HCT116 (cell line): Measurements from ENCODE around the gene PML. TPM values are rescaled to one million over a fixed set of nuclear protein-coding genes. Genes with fewer than 3 reads are reported as not detected.

ENCODE experiments used
- ATAC-seq: fragments of 200-7000 bp; cut with Tn5 transposase; 2 replicates; pipeline ENCODE4 v1.9.1; 2020; ENCODE audit warnings: mild to moderate bottlenecking, moderate library complexity
- BruUV-seq: library from RNA; stranded (reverse); fragments of 400-500 nt; replicated peaks from 2 replicates; lab custom pipeline; 2021; lab: Mats Ljungman, UMichigan
- CTCF ChIA-PET: fragments of 300-600 bp; sonication (Branson Sonifier 250); formaldehyde crosslinking; loops from one replicate; lab custom pipeline; 2021; ENCODE audit warnings: antibody characterized with exemption; lab: Charles Lee
- POLR2A ChIA-PET: fragments of 300-600, 350-600 bp; sonication (Branson Sonifier 250); formaldehyde crosslinking; loops from one replicate; lab custom pipeline; 2021; ENCODE audit warnings: antibody characterized with exemption; lab: Charles Lee
- RAD21 ChIA-PET, 2 experiments: fragments of 300-600 bp; sonication (Branson Sonifier 250); formaldehyde crosslinking; loops; one replicate each; lab custom pipeline; 2023; ENCODE audit warnings: low total read pairs in 2 of 2; ENCODE audit not compliant: uncharacterized antibody in 2 of 2, unreplicated experiment in 2 of 2, low non-redundant PET in 1 of 2; lab: Charles Lee
- DNase-seq: peaks from one replicate; pipeline ENCODE4 v3.0.0-alpha.2; 2010; ENCODE audit warnings: low read depth, low spot score
- H2AFZ ChIP-seq: fragments of 200-600 bp; shearing (Covaris generic), sonication (generic); 2 replicates; pipeline ENCODE4 v1.6.1; 2017; ENCODE audit warnings: low read depth, mixed run types, mixed read lengths, antibody characterized with exemption, low read length; ENCODE audit not compliant: poor library complexity, severe bottlenecking
- H3K27ac ChIP-seq: 2 replicates; pipeline ENCODE4 v1.5.1; 2012; ENCODE audit warnings: low read depth, low read length
- H3K27me3 ChIP-seq: fragments of 200-600 bp; sonication (generic); 2 replicates; pipeline ENCODE4 v1.6.1; 2016; ENCODE audit warnings: mixed run types, low read length, mixed read lengths; ENCODE audit not compliant: insufficient read depth
- H3K36me3 ChIP-seq, 2 experiments: fragments of 200-500 bp in 1 of 2; fragments of 200-600 bp in 1 of 2; sonication (Bioruptor generic) in 1 of 2; sonication (generic) in 1 of 2; 2 replicates each; pipeline versions ENCODE4 v1.5.1 to v1.6.1; 2014 to 2016; ENCODE audit warnings: low read length in 2 of 2, inconsistent platforms in 1 of 2, mixed read lengths in 1 of 2, mixed run types in 1 of 2; ENCODE audit not compliant: insufficient read depth in 2 of 2, control insufficient read depth in 1 of 2
- H3K4me1 ChIP-seq, 2 experiments: fragments of 200-600 bp in 1 of 2; sonication (generic) in 1 of 2; 2 replicates each; pipeline versions ENCODE4 v1.5.1 to v1.6.1; 2012 to 2017; ENCODE audit warnings: low read length in 2 of 2, inconsistent platforms in 1 of 2, mild to moderate bottlenecking in 1 of 2, mixed read lengths in 1 of 2, mixed run types in 1 of 2, moderate library complexity in 1 of 2; ENCODE audit not compliant: insufficient read depth in 2 of 2, control insufficient read depth in 1 of 2
- H3K4me2 ChIP-seq: fragments of 200-600 bp; sonication (generic); 2 replicates; pipeline ENCODE4 v1.6.1; 2017; ENCODE audit warnings: mixed run types, low read length, mixed read lengths
- H3K4me3 ChIP-seq, 2 experiments: fragments of 200-600 bp in 1 of 2; sonication (generic) in 1 of 2; replicated peaks in 1 of 2; 2 replicates each; pipeline ENCODE4 v1.5.1; 2011 to 2016; ENCODE audit warnings: low read length in 2 of 2, control low read depth in 1 of 2, low read depth in 1 of 2, mild to moderate bottlenecking in 1 of 2, mixed read lengths in 1 of 2, mixed run types in 1 of 2
- H3K79me2 ChIP-seq: fragments of 200-600 bp; sonication (generic); 2 replicates; pipeline ENCODE4 v1.6.1; 2017; ENCODE audit warnings: mild to moderate bottlenecking, mixed run types, low read length, moderate library complexity, mixed read lengths; ENCODE audit not compliant: insufficient read depth
- H3K9ac ChIP-seq: fragments of 200-600 bp; sonication (generic); 2 replicates; pipeline ENCODE4 v1.6.1; 2016; ENCODE audit warnings: low read length, mixed read lengths
- H3K9me2 ChIP-seq: fragments of 200-600 bp; sonication (generic), shearing (Covaris generic); 2 replicates; pipeline ENCODE4 v1.6.1; 2017; ENCODE audit warnings: mixed run types, mild to moderate bottlenecking, moderate library complexity; ENCODE audit not compliant: insufficient read depth
- H3K9me3 ChIP-seq, 2 experiments: fragments of 200-500 bp in 1 of 2; fragments of 200-600 bp in 1 of 2; sonication (Bioruptor generic) in 1 of 2; sonication (generic) in 1 of 2; 2 replicates each; pipeline ENCODE4 v1.6.1; 2014 to 2017; ENCODE audit warnings: low read length in 2 of 2, mixed read lengths in 2 of 2, inconsistent platforms in 1 of 2, low read depth in 1 of 2, mild to moderate bottlenecking in 1 of 2, mixed run types in 1 of 2, moderate library complexity in 1 of 2; ENCODE audit not compliant: control insufficient read depth in 1 of 2, insufficient read depth in 1 of 2
- H4K20me1 ChIP-seq: fragments of 200-600 bp; sonication (generic), shearing (Covaris generic); 2 replicates; pipeline ENCODE4 v1.6.1; 2017; ENCODE audit warnings: mixed run types, mild to moderate bottlenecking, moderate library complexity; ENCODE audit not compliant: insufficient read depth
- CBX3 ChIP-seq: IDR thresholded peaks from 2 replicates; pipeline ENCODE4 v1.6.1; 2012; ENCODE audit warnings: low read depth
- CEBPB ChIP-seq: IDR thresholded peaks from 2 replicates; pipeline ENCODE4 v1.6.1; 2012; ENCODE audit warnings: low read depth
- EGR1 ChIP-seq: IDR thresholded peaks from 2 replicates; pipeline ENCODE4 v1.6.1; 2012; ENCODE audit warnings: low read depth
- ELF1 ChIP-seq: IDR thresholded peaks from 2 replicates; pipeline ENCODE4 v1.6.1; 2012; ENCODE audit warnings: low read depth, borderline replicate concordance
- EZH2 ChIP-seq: fragments of 200-600 bp; sonication (generic); IDR thresholded peaks from 2 replicates; pipeline ENCODE4 v1.6.1; 2017; ENCODE audit warnings: antibody characterized with exemption, mixed run types
- FOSL1 ChIP-seq: IDR thresholded peaks from 2 replicates; pipeline ENCODE4 v1.6.1; 2012; ENCODE audit warnings: low read depth
- POLR2AphosphoS5 ChIP-seq: IDR thresholded peaks from 2 replicates; pipeline ENCODE4 v1.6.1; 2011; ENCODE audit warnings: mild to moderate bottlenecking, low read depth, low read length, moderate library complexity
- RAD21 ChIP-seq: IDR thresholded peaks from 2 replicates; pipeline ENCODE4 v1.6.1; 2012; ENCODE audit warnings: low read depth, mild to moderate bottlenecking
- SIN3A ChIP-seq: IDR thresholded peaks from 2 replicates; pipeline ENCODE4 v1.6.1; 2012; ENCODE audit warnings: low read depth
- SP1 ChIP-seq: IDR thresholded peaks from 2 replicates; pipeline ENCODE4 v1.6.1; 2012; ENCODE audit warnings: low read depth
- SRF ChIP-seq: IDR thresholded peaks from 2 replicates; pipeline ENCODE4 v1.6.1; 2012; ENCODE audit warnings: low read depth
- TCF7L2 ChIP-seq: IDR thresholded peaks from 2 replicates; pipeline ENCODE4 v1.7.0; 2011; ENCODE audit warnings: borderline replicate concordance, inconsistent platforms; ENCODE audit not compliant: insufficient read depth, insufficient read length; ENCODE audit errors: extremely low read depth
- YY1 ChIP-seq: IDR thresholded peaks from 2 replicates; pipeline ENCODE4 v1.6.1; 2011; ENCODE audit warnings: low read length, low read depth, moderate library complexity, mild to moderate bottlenecking; ENCODE audit not compliant: insufficient replicate concordance; ENCODE audit errors: extremely low read depth
- intact Hi-C: fragments of 100-400 bp; cut with micrococcal nuclease; formaldehyde crosslinking; loops from 2 replicates; pipeline ENCODE4 v1.10.0; 2022
- total RNA-seq: library from RNA; stranded (reverse); gene quantifications from one replicate; pipeline ENCODE4 v1.2.1, GENCODE V29; 2021; ENCODE audit not compliant: unreplicated experiment
- TF ChIP-seq, protein P1 (sequence below), 3 experiments: fragments of 200-600 bp in 1 of 3; sonication (generic) in 1 of 3; IDR thresholded peaks in 2 of 3; conservative IDR thresholded peaks in 1 of 3; 2 replicates each; pipeline ENCODE4 v1.5.1; 2012 to 2017; ENCODE audit warnings: low read depth in 2 of 3, low read length in 2 of 3, antibody characterized with exemption in 1 of 3, borderline replicate concordance in 1 of 3, control low read depth in 1 of 3, mild to moderate bottlenecking in 1 of 3, mixed read lengths in 1 of 3, mixed run types in 1 of 3, moderate library complexity in 1 of 3; ENCODE audit not compliant: insufficient read depth in 1 of 3
- TF ChIP-seq, protein P2 (sequence below): IDR thresholded peaks from 2 replicates; pipeline ENCODE4 v1.6.1; 2012

PML gene
- total RNA-seq, 1 experiment from 2014 or later: 28.1 TPM

DNA sequence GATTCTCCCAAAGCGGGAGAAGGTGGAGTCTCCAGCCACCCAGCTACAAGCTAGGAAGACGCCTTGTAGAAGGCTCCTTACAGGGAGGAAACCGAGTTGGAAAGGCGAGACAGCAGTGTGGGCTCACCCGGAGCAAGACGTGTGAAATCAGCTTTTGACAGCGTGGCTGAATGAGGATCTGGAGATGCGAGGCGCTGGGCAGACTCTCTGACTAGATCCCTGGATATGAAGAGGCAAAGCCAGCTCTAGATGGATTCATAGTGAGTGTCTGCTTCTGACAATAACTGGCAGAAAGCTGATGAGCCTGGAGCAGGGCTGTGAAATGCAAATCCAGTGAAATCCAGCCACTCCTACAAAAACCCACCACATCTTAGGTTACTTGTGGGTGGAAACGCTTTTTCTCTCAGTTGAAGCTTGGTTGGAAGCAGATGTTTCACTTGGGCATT is 46.8 kb downstream of the PML start:
- H3K9ac ChIP-seq: no peak overlapping the region
- H3K4me1 ChIP-seq: peaks cover 0 to 9% of the 10 kb centered on the region in 2 experiments; a peak in 1 of 4 replicates
- H3K27ac ChIP-seq: no peak overlapping the region
- DNase-seq (no peak), ATAC-seq (no peak)
- no peak overlapping the region for H3K4me2 ChIP-seq
- no peaks in the 10 kb centered on the region for H4K20me1 ChIP-seq
- no peaks in the 10 kb centered on the region for H3K9me3 ChIP-seq
- no peaks in the 10 kb centered on the region for H3K79me2 ChIP-seq
- intact Hi-C loops: no loop called here
- ChIA-PET POLR2A (no interaction called here), RAD21 (no interaction called here), CTCF (interaction anchor here (1.4 to 6.5 kb wide), 3 partner anchors 10 to 90 kb away, joined by 4 to 132 read pairs (median 5); no protein-coding TSS in a partner anchor)
- H3K4me3 ChIP-seq: no peak overlapping the region
- no TSS peak for BruUV-seq
- no peaks in the 10 kb centered on the region for H3K36me3 ChIP-seq
- no peaks in the 10 kb centered on the region for H3K9me2 ChIP-seq
- TF ChIP-seq EGR1 (no peak), TCF7L2 (no peak), EZH2 (no peak), CBX3 (no peak), RAD21 (no peak), SP1 (no peak), ELF1 (no peak), SRF (no peak), POLR2AphosphoS5 (no peak), CEBPB (no peak), YY1 (no peak), SIN3A (no peak), FOSL1 (no peak)
- TF ChIP-seq, protein P1, sequence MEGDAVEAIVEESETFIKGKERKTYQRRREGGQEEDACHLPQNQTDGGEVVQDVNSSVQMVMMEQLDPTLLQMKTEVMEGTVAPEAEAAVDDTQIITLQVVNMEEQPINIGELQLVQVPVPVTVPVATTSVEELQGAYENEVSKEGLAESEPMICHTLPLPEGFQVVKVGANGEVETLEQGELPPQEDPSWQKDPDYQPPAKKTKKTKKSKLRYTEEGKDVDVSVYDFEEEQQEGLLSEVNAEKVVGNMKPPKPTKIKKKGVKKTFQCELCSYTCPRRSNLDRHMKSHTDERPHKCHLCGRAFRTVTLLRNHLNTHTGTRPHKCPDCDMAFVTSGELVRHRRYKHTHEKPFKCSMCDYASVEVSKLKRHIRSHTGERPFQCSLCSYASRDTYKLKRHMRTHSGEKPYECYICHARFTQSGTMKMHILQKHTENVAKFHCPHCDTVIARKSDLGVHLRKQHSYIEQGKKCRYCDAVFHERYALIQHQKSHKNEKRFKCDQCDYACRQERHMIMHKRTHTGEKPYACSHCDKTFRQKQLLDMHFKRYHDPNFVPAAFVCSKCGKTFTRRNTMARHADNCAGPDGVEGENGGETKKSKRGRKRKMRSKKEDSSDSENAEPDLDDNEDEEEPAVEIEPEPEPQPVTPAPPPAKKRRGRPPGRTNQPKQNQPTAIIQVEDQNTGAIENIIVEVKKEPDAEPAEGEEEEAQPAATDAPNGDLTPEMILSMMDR (IDR thresholded peaks at IDR 0.05 in 2 of 3, conservative IDR thresholded peaks at IDR 0.05 in 1 of 3; ENCODE audit: borderline replicate concordance in 1 of 3, insufficient read depth in 1 of 3, low read depth in 2 of 3, low read length in 2 of 3): no peak
- TF ChIP-seq, protein P2, sequence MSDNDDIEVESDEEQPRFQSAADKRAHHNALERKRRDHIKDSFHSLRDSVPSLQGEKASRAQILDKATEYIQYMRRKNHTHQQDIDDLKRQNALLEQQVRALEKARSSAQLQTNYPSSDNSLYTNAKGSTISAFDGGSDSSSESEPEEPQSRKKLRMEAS: no peak
- H3K27me3 ChIP-seq: no peaks in the 10 kb centered on the region
- no peak overlapping the region for H2AFZ ChIP-seq
